Activated T-cell treated with anti-CD3 and anti-CD28 coated beads, Interleukin-2, amount 50 U/mL, for 48 hours (primary cell): ENCODE data around the gene MYRIP.

ENCODE experiments used
- DNase-seq, 2 experiments: peaks; one replicate each; pipeline ENCODE4 v3.0.0-alpha.2; 2020

The MYRIP gene

DNA sequence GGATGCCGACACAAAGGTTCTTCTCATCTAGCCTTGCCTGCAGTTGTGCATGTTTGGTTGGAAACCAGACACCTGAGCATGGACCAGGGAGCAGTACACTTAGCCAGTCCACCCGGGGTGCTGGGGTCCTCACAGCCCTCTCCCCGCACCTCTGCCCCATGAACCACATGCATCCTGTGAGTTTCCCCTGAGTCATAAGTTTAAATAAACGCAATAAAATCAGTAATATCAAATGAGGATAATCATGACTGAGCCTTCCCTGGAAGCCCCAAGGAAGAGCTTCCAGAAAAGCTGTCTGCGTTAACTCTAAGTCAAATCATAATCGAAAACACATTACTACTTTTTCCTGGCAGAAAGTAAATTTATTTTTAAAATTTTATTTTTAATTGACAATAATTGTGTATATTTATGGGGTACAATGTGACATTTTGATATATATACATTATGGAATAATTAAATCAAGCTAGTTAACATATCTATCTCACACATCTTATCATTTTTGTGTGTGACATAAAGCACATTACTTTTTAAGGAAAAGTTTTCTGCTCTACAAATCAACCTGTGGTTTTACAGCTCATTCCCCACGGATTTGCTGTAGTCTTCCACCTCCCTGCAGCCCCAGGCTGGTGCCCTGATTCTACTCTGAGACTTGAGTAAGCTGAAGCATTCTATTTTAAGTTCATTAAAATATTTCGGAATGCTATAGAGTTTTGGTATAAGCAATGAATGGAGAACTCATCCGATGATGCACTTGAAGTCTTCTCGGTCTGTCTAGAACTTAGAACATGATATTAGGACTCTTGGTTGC lies 334.1 kb downstream of the MYRIP start:
- no peak for DNase-seq

DNA sequence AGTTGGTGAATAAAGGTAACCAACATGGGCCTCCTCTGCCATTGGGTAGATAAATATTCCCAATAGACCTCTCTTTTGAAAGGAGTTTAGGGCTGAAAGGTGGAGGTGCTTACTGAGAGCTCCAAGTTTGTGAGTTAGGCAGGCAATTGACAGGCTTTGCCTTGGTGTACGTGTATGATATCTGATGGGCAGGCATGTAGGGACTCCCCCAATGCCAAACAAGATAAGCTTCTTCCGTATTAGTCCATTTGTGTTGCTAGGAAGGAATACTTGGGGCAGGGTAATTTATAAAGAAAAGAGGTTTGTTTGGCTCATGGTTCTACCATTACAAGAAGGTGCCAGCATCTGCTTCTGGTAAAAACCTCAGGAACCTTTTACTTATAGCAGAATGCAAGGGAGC lies 339.4 kb downstream of the MYRIP start:
- DNase-seq = no peak

DNA sequence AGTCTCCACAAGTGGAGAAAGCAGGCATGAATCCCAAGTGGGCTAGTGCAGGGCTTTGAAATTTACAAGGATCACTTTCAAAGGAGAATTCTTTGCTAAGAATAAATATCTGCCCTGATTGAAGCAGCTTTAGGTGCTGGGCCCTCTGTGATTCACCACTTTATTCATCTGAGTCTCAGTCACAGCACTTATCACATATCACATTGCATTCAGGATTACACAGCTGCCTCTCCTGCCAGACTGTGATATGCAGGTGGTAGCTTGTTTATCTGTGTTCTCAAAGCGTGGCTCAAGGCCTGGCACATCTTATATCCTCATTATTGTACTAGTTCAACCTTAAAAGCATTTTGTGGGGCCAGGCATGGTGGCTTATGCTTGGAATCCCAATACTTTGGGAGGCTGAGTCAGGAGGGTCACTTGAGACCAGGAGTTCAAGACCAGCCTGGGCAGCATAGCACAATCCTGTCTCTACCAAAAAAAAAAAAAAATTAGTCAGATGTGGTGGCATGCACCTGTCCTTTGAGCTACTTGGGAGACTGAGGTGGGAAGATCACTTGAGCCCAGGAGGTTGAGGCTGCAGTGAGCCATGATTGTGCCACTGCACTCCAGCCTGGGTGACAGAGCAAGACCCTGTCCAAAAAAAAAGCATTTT lies 343.2 kb downstream of the MYRIP start:
- DNase-seq = no peak

- no peak for DNase-seq
Measured at GRCh38 chr3:40160933-40161332, 351.5 kb downstream of the MYRIP start.

DNA sequence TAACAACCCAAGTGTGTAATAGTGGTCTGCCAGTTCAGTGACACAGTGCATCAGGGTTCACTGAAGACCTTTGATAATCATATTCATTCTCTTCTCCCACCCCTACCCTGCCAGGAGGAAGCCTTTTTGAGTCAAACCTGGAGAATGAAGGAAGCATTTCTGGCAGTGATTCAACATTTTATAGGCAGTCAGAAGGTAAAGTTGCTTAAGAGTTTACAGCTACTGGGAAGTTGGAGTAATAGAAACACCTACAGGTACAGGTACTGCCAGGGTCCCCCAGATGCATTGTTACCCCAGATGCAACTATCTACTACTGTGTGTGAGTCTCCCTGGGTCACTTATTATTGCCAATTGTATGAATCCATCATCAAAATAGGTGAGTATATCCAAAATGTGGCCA lies 353.2 kb downstream of the MYRIP start:
- no peak for DNase-seq

- no peak for DNase-seq
Measured at GRCh38 chr3:40166997-40167396, 357.6 kb downstream of the MYRIP start.

DNA sequence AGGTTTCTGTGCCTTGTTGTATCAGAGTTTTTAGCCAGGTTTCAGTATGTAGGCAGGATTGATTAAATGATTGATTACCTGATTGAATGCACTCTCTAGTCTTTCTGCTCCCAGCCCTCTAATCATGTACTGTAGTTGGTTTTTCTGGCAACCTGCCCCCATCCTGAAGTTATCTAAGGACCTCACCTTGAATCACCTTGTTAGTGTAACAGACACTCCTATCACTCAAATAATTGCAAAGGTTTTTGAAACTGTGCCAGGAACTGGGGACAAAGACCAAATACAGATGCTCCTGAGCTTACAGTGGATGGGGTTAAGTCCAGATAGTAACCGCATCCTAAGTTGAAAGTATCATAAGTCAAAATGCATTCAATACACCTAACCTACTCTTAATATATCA lies 358.5 kb downstream of the MYRIP start:
- no peak for DNase-seq

DNA sequence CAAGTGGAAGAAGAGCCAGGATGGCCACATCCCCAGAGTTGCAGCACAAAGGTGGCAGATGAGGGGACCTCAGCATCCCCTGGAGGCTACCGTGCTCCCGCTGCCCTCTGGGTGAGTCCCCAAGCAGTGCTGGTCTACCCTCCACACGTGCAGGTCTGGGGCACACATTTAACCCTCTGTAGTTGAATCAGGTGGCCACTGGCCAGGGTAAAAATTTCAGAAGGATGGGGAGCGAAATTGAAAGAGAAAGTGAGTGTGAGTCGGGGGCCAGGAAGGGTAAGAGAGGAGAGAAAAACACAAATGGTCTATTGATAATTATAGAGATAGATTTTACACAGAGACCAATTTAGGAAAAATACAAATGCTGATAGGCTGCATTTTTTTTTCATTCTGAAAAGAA lies 360.6 kb downstream of the MYRIP start:
- DNase-seq = no peak

DNA sequence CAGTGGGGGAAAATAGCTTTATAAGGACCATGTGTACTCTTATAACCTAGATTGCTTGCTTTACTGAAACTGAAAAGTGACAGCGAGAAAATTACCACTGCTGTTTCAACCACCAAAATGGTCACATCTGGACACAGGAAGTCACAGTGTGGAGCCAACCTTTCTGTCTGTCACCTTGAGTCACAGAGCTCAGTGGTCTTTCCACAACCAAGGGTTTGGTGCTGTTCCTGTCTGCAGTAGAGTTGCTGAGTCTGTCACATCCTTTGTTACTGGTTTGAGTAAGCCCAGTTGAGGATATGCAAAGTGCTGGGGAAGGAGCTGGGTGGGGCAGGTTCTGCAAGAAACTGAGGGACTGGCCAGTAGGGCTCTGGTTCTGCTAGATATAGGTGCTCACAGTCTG lies 361.0 kb downstream of the MYRIP start:
- no peak for DNase-seq

DNA sequence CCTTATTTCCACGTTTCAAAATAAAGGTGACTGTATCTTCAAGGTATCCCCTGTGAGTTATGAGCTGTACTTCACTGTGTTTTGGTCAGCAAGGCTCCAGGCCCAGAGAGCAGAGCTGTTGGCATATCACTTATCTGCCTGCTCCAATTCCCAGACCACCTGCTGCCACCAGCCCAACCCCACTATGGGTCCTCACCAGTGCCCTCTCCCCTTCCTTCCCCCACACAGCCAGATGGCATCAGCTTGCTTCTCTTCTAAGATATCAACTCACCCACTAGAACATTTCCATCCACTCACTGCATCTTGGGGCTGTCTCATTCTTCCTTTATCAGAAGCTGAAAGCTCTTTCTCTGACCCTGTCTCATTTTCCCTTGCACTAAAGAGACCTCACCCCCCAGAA lies 363.2 kb downstream of the MYRIP start:
- no peak for DNase-seq

GRCh38 chr3:40173227-40173721 lies 363.9 kb downstream of the MYRIP start:
- DNase-seq = no peak

GRCh38 chr3:40178012-40178594 lies 368.7 kb downstream of the MYRIP start:
- no peak for DNase-seq

- DNase-seq = peak; percentile 74 to 76
Measured at GRCh38 chr3:40179016-40179415, 369.6 kb downstream of the MYRIP start.

DNA sequence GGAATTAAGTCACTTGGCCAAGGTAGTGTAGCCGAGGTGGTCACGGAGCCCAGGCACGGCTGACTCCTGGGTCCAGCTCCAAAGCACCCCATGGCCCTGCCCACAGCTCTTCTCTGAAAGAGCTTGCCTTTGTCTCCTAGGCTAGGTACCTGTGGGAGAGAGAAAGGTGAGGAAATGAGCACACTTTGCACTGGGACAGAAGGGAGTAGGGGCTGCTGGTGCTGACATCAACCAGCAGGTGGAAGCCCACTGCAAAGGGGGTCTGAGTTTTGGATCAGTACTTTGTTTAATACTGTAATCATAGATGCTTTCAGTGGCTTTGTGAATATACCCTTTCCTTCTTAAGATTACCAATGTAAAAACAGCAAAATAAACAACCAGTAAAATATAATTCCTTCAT lies 371.8 kb downstream of the MYRIP start:
- DNase-seq = no peak

- DNase-seq = no peak
Measured at GRCh38 chr3:40185029-40185695, 375.8 kb downstream of the MYRIP start.

DNA sequence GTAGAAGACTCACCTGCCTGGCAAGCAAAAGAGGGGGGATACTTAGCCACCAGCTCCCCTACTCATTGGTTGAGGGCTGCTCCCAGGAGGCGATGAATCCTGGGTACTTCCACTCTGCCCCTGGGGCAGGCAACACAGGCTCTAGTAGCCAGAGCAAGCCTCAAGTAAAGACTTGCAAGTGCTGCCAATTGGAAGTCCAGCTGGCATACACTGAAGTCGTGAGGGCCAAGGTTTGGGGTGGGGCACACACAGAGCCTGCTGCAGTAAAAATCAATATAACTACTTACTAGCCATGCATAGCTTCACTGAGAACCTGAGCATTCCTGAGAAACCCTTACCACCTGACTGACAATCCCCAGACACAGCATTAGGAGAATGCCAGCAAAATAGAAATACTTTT lies 377.1 kb downstream of the MYRIP start:
- no peak for DNase-seq

GRCh38 chr3:40187945-40188344 lies 378.5 kb downstream of the MYRIP start:
- DNase-seq = no peak

- no peak for DNase-seq
Measured at GRCh38 chr3:40189118-40189517, 379.7 kb downstream of the MYRIP start.

- DNase-seq = no peak
Measured at GRCh38 chr3:40190056-40190455, 380.6 kb downstream of the MYRIP start.

GRCh38 chr3:40191251-40191650 lies 381.8 kb downstream of the MYRIP start:
- DNase-seq = no peak

DNA sequence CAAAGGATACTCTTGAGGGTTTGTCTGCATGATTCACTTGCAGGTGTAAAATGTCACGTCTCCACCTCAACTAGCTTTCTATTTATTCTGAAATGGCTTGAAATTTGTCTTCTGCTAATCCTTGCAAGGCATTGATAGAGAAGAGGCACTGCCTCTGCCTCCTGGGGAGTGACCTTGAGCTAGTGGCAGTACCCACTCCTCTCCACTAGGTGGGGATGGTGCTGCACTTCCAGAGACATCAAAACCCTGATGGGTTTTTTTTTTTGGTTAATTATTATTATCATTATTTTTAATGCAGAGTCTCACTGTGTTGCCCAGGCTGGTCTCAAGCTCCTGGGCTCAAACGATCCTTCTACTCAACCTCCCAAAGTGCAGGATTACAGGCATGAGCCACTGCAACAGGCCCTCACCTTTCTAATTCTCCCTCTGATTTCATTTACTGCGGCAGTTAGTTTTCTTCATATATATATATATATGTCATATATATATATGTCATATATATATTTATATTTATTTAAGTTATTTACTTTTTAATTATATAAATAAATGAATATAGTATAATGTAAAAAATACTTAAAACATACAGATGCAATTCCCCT lies 382.5 kb downstream of the MYRIP start:
- DNase-seq = peak; percentile 66 to 67

- DNase-seq = no peak
Measured at GRCh38 chr3:40192628-40193027, 383.2 kb downstream of the MYRIP start.

DNA sequence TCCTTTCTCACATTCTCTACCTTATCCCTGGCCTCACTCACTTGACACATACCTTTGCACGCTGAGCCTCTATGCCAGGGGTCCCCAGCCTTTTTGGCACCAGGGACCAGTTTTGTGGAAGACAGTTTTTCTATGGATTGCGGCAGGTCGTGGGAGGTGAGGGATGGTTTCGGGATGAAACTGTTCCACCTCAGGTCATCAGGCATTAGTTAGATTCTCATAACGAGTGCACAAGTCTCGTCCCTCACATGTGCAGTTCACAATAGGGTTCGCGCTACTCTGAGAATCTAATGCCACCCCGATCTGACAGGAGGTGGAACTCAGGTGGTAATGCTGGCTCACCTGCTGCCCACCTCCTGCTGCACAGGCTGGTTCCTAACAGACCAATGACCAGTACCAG lies 387.6 kb downstream of the MYRIP start:
- DNase-seq = no peak
